ENCODE data around the gene SPEN. TPM values are rescaled to one million over a fixed set of nuclear protein-coding genes. Genes with fewer than 3 reads are reported as not detected.

The SPEN gene
- polyA plus RNA-seq, 1 of the 3 experiments (the other 2 are of a cell fraction) = 6.1 TPM

- WGBS (ENCODE audit: low lambda C conversion rate) = 7% methylated on average over 2 of the region's 2 CpGs
- Histone ChIP-seq H3K4me2 (peak overlapping the region; percentile 91), H3K9ac (peak overlapping the region; percentile 83; the same call in 1 of the 2 replicates), H3K27me3 (ENCODE audit: insufficient read depth) (no peaks in the 10 kb centered on the region), H3K79me2 (ENCODE audit: insufficient read depth) (peaks cover 96% of the 10 kb centered on the region), H3K4me1 (ENCODE audit: control insufficient read depth in 1 of 2, insufficient read depth in 2 of 2, low read depth in 1 of 2, low read length in 1 of 2) (peaks cover 7 to 22% of the 10 kb centered on the region in 2 experiments; a peak in 3 of 4 replicates), H3K36me3 (replicated peaks in 1 of 2; ENCODE audit: control insufficient read depth in 1 of 2, insufficient read depth in 2 of 2, low read length in 1 of 2) (no peaks in the 10 kb centered on the region), H2AFZ (ENCODE audit: low read depth) (no peak overlapping the region; the same call in 1 of the 2 replicates), H3K27ac (ENCODE audit: low read depth in 2 of 2, low read length in 1 of 2) (peak overlapping the region; percentile 98), H3F3A (replicated peaks; ENCODE audit: insufficient read depth) (peaks cover 35% of the 10 kb centered on the region), H3K9me3 (no peaks in the 10 kb centered on the region), H3K4me3 (ENCODE audit: low read depth in 2 of 2, low read length in 1 of 2) (peak overlapping the region; percentile 72 to 80), H4K20me1 (ENCODE audit: insufficient read depth) (peaks cover 13% of the 10 kb centered on the region; the same call in 1 of the 2 replicates), H3K9me2 (no peaks in the 10 kb centered on the region)
- CTCF ChIA-PET = interaction anchor here (0.8 to 2.1 kb wide), 8 partner anchors 16 to 204 kb away, joined by 3 to 6 read pairs (median 3); no protein-coding TSS in a partner anchor
- DNase-seq = no peak
- TF ChIP-seq RCOR1 (IDR thresholded peaks at IDR 0.05; ENCODE audit: low read length) (no peak), POLR2AphosphoS5 (IDR thresholded peaks at IDR 0.05; ENCODE audit: low read depth, low read length) (no peak), SIN3A (IDR thresholded peaks at IDR 0.05; ENCODE audit: borderline replicate concordance, low read depth, low read length) (no peak), YY1 (IDR thresholded peaks at IDR 0.05; ENCODE audit: low read depth) (no peak), JUND (IDR thresholded peaks at IDR 0.05) (no peak), FOXM1 (IDR thresholded peaks at IDR 0.05; ENCODE audit: low read depth) (no peak), GABPA (IDR thresholded peaks at IDR 0.05; ENCODE audit: low read depth) (no peak), CTCF (IDR thresholded peaks at IDR 0.05) (no peak), TCF12 (IDR thresholded peaks at IDR 0.05) (no peak), RFX5 (IDR thresholded peaks at IDR 0.05; ENCODE audit: low read length) (no peak), REST (IDR thresholded peaks at IDR 0.05; ENCODE audit: low read depth, low read length) (no peak), MEF2A (IDR thresholded peaks at IDR 0.05; ENCODE audit: borderline replicate concordance, low read depth) (no peak), RAD21 (IDR thresholded peaks at IDR 0.05; ENCODE audit: low read length) (no peak), ELF1 (IDR thresholded peaks at IDR 0.05) (no peak), EP300 (IDR thresholded peaks at IDR 0.05; ENCODE audit: borderline replicate concordance in 1 of 2, low read depth in 1 of 2, low read length in 1 of 2) (no peak), FOSL2 (IDR thresholded peaks at IDR 0.05; ENCODE audit: borderline replicate concordance, low read depth) (no peak), FOXJ3 (CRISPR knock-in tag; IDR thresholded peaks at IDR 0.05) (no peak), TEAD4 (IDR thresholded peaks at IDR 0.05; ENCODE audit: borderline replicate concordance, insufficient read depth) (no peak), SMC3 (IDR thresholded peaks at IDR 0.05; ENCODE audit: low read depth, low read length) (no peak)
- TF ChIP-seq, protein P1, sequence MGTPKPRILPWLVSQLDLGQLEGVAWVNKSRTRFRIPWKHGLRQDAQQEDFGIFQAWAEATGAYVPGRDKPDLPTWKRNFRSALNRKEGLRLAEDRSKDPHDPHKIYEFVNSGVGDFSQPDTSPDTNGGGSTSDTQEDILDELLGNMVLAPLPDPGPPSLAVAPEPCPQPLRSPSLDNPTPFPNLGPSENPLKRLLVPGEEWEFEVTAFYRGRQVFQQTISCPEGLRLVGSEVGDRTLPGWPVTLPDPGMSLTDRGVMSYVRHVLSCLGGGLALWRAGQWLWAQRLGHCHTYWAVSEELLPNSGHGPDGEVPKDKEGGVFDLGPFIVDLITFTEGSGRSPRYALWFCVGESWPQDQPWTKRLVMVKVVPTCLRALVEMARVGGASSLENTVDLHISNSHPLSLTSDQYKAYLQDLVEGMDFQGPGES (IDR thresholded peaks at IDR 0.05; ENCODE audit: low read depth, low read length) = no peak
- POLR2A ChIA-PET = interaction anchor here (0.6 to 3.9 kb wide), 10 partner anchors 12 to 89 kb away, joined by 3 to 22 read pairs (median 4); no protein-coding TSS in a partner anchor
Observed at GRCh38 chr1:15850471-15851001, 3.0 kb downstream of the SPEN start.
